NCI-H146 (cell line): ENCODE results near the gene AMPD2.

ENCODE experiments used
- DNase-seq: peaks from one replicate; lab custom pipeline; 2025; lab: John Stamatoyannopoulos, UW

The AMPD2 gene

GRCh38 chr1:109630898-109631512 is 11.4 kb downstream of the AMPD2 start:
- no peak for DNase-seq

GRCh38 chr1:109631513-109632505 is 12.2 kb downstream of the AMPD2 start:
- no peak for DNase-seq

- DNase-seq: peak; percentile 94
Measured at GRCh38 chr1:109632671-109633346, 13.2 kb downstream of the AMPD2 start.

- DNase-seq: no peak
Measured at GRCh38 chr1:109634292-109634691, 14.7 kb downstream of the AMPD2 start.

- DNase-seq: no peak
Measured at GRCh38 chr1:109634771-109635750, 15.4 kb downstream of the AMPD2 start.

GRCh38 chr1:109635862-109636200 is 16.2 kb downstream of the AMPD2 start:
- DNase-seq: no peak

GRCh38 chr1:109636201-109636952 is 16.7 kb downstream of the AMPD2 start:
- no peak for DNase-seq

- no peak for DNase-seq
Measured at GRCh38 chr1:109637446-109637845, 17.8 kb downstream of the AMPD2 start.

- no peak for DNase-seq
Measured at GRCh38 chr1:109639063-109639840, 19.6 kb downstream of the AMPD2 start.

GRCh38 chr1:109639841-109640184 is 20.2 kb downstream of the AMPD2 start:
- no peak for DNase-seq

- peak; percentile 64 for DNase-seq
Measured at GRCh38 chr1:109640285-109640865, 20.7 kb downstream of the AMPD2 start.

- DNase-seq: no peak
Measured at GRCh38 chr1:109641078-109641740, 21.6 kb downstream of the AMPD2 start.

GRCh38 chr1:109641861-109642260 is 22.2 kb downstream of the AMPD2 start:
- no peak for DNase-seq

GRCh38 chr1:109642626-109643025 is 23.0 kb downstream of the AMPD2 start:
- DNase-seq: no peak

- peak; percentile 62 for DNase-seq
Measured at GRCh38 chr1:109643385-109644230, 24.0 kb downstream of the AMPD2 start.

GRCh38 chr1:109644670-109645069 is 25.0 kb downstream of the AMPD2 start:
- DNase-seq: peak; percentile 25

- DNase-seq: peak; percentile 20
Measured at GRCh38 chr1:109649491-109649914, 29.9 kb downstream of the AMPD2 start.

- no peak for DNase-seq
Measured at GRCh38 chr1:109650609-109651008, 31.0 kb downstream of the AMPD2 start.
